ENCODE data around the gene PIPOX. TPM values are rescaled to one million over a fixed set of nuclear protein-coding genes. Genes with fewer than 3 reads are reported as not detected.

PIPOX gene
- total RNA-seq, 1 donor from 2014 or later: 8.8 TPM

DNA sequence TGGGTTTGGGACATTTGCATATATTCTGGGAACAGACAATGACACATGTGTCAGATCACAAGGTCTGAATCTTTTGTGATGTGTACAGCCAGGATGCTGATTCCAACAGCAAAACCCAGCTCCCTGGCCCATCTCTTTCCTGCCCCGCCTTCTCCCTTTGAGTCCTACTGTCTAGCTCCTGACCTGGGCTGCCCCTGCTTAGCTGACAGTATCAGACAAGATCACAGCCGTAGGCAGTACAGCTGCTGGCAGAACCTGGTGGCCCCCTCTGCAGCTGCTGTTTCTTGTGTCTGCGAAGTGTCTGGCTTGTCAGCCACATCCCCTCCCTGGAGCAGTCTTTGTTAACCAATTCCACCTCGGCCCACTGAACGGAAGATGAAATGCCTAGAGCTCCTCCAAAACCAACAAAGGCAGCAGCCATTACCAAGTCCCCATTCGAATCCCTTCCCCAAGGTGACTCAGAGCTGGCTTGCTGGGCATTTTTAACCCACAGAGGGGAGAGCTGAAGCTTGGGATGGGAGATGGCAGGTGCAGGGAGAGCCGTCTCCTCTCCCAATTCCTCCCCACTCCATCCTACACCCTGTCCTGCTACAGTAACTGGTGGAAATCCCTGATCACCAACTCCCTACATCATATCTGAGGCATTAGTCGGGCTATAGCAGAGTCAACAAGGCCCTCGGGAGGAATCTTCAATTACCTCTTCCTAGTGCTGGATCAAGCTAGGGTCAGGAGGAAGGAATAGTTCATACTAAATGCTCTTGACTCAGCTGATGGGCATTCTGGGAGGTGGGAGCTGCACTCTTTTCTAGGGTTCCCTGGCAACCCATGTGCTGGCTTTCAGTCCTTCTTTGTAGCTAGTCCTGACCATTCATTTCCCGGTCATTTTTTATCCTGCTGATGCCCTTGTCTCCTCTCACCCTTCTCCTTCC, 5.8 kb downstream of the PIPOX start:
- no peaks in the 10 kb centered on the region for H3K9me3 Mint-ChIP-seq
- DNase-seq: no peak
- H3K4me3 Mint-ChIP-seq: no peak overlapping the region
- peaks cover 6% of the 10 kb centered on the region for H3K27me3 Mint-ChIP-seq
- intact Hi-C loops (cut with micrococcal nuclease): no loop called here
- ATAC-seq (ENCODE audit: low read depth): no peak
- ChIA-PET CTCF (no interaction called here), POLR2A (no interaction called here)
- no peaks in the 10 kb centered on the region for H3K36me3 Mint-ChIP-seq (ENCODE audit: low read depth)
- no peak overlapping the region for H3K27ac Mint-ChIP-seq
- peaks cover 6% of the 10 kb centered on the region for H3K4me1 Mint-ChIP-seq
- no peak for TF ChIP-seq CTCF (IDR thresholded peaks at IDR 0.05)

DNA sequence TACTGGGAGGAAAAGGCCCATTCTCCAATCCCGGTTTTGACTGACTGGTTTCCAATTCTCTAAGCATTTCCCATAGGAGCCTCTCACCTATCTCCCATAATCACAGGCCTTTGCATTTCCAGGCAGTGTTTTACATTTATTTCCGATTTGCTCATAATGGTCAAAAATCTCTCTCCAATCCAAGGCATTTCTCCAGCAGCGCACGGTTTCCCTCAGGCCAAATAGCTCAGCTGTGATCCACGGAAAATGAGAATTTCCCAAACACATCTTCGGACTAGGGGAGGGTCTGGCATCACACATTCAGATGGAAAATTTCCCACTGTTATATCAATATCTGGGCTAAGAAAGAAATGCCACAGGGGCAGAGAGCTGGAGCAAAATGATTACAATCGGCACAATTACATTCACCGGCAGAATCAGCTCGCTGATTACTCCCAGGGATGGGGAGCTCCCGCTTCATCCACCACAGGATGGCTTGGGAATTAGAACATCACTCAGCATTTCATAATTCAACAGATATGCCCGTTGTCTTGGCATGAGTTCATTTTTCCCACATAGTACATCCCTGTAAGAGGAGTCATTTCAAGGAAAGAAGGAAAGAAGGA, 6.7 kb downstream of the PIPOX start:
- CTCF ChIA-PET: no interaction called here
- Mint-ChIP-seq H3K9me3 (no peaks in the 10 kb centered on the region), H3K27me3 (peaks cover 6% of the 10 kb centered on the region), H3K36me3 (ENCODE audit: low read depth) (no peaks in the 10 kb centered on the region), H3K4me1 (peaks cover 2% of the 10 kb centered on the region), H3K4me3 (no peak overlapping the region), H3K27ac (no peak overlapping the region)
- intact Hi-C loops (cut with micrococcal nuclease): no loop called here
- DNase-seq (no peak), ATAC-seq (ENCODE audit: low read depth) (no peak)
- no peak for TF ChIP-seq CTCF (IDR thresholded peaks at IDR 0.05)
- POLR2A ChIA-PET: no interaction called here

DNA sequence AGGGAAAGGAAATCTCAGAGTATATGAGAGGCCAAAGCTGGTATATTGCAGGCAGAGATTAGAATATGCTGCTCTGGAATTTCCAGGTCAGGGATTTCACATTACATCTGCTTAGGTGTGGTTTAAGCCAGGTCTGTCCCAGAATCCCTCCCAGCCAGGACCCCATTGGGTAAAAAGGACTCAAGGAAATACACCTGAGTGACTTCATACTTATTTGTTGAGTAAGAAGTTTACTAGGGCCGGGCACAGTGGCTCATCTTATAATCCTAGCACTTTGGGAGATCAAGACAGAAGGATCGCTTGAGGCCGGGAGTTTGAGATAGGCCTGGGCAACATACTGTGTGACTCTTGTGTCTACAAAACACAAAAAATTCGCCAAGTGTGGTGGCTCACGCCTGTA, 7.2 kb downstream of the PIPOX start:
- CTCF ChIA-PET: no interaction called here

GRCh38 chr17:29051194-29051593, 8.3 kb downstream of the PIPOX start:
- Mint-ChIP-seq H3K36me3 (ENCODE audit: low read depth) (no peaks in the 10 kb centered on the region), H3K9me3 (no peaks in the 10 kb centered on the region), H3K27me3 (peaks cover 6% of the 10 kb centered on the region), H3K4me1 (peaks cover 2% of the 10 kb centered on the region), H3K27ac (no peak overlapping the region), H3K4me3 (no peak overlapping the region)
- no peak for TF ChIP-seq CTCF (IDR thresholded peaks at IDR 0.05)
- ChIA-PET POLR2A (no interaction called here), CTCF (no interaction called here)
- DNase-seq (no peak), ATAC-seq (ENCODE audit: low read depth) (no peak)
- intact Hi-C loops (cut with micrococcal nuclease): no loop called here

More for the DNA sequence above, 7.2 kb downstream of the PIPOX start:
- Mint-ChIP-seq H3K27me3 (peaks cover 6% of the 10 kb centered on the region), H3K4me3 (no peak overlapping the region), H3K27ac (no peak overlapping the region), H3K4me1 (peaks cover 2% of the 10 kb centered on the region), H3K36me3 (ENCODE audit: low read depth) (no peaks in the 10 kb centered on the region), H3K9me3 (no peaks in the 10 kb centered on the region)
- TF ChIP-seq CTCF (IDR thresholded peaks at IDR 0.05): no peak
- intact Hi-C loops (cut with micrococcal nuclease): no loop called here
- ATAC-seq (ENCODE audit: low read depth) (no peak), DNase-seq (no peak)
- POLR2A ChIA-PET: no interaction called here

- Mint-ChIP-seq H3K36me3 (ENCODE audit: low read depth) (no peaks in the 10 kb centered on the region), H3K4me1 (peaks cover 2% of the 10 kb centered on the region), H3K27ac (no peak overlapping the region), H3K27me3 (peaks cover 3% of the 10 kb centered on the region), H3K4me3 (no peak overlapping the region), H3K9me3 (no peaks in the 10 kb centered on the region)
- DNase-seq: no peak
- intact Hi-C loops (cut with micrococcal nuclease): no loop called here
- ChIA-PET CTCF (no interaction called here), POLR2A (no interaction called here)
- ATAC-seq (ENCODE audit: low read depth): no peak
- no peak for TF ChIP-seq CTCF (IDR thresholded peaks at IDR 0.05)
Measured at GRCh38 chr17:29051731-29052130, 8.8 kb downstream of the PIPOX start.

Data from activated B cell treated with CpG ODN at 0.5 μM for 24 hours (primary cell).